HG03565 (cell line): ENCODE data around the gene BAHD1.

Experiments
- ATAC-seq: cut with Tn5 transposase; IDR thresholded peaks from one replicate; pipeline ENCODE4 v1.9.1; 2021; ENCODE audit warnings: mild to moderate bottlenecking, moderate library complexity; ENCODE audit not compliant: unreplicated experiment

The BAHD1 gene

GRCh38 chr15:40489274-40490175 lies 48.8 kb downstream of the BAHD1 start:
- ATAC-seq: no peak

GRCh38 chr15:40493089-40493840 lies 52.5 kb downstream of the BAHD1 start:
- ATAC-seq: no peak

- ATAC-seq: no peak
These were observed 54.8 kb downstream of the BAHD1 start for GRCh38 chr15:40495516-40495915.

- ATAC-seq: no peak
These were observed 57.7 kb downstream of the BAHD1 start for GRCh38 chr15:40498418-40498817.

- no peak for ATAC-seq
These were observed 58.1 kb downstream of the BAHD1 start for GRCh38 chr15:40498891-40499290.

- no peak for ATAC-seq
These were observed 59.2 kb downstream of the BAHD1 start for GRCh38 chr15:40499931-40500330.

- no peak for ATAC-seq
These were observed 60.0 kb downstream of the BAHD1 start for GRCh38 chr15:40500568-40501330.

- ATAC-seq: no peak
These were observed 60.7 kb downstream of the BAHD1 start for GRCh38 chr15:40501487-40501886.

- no peak for ATAC-seq
These were observed 66.3 kb downstream of the BAHD1 start for GRCh38 chr15:40506964-40507571.

GRCh38 chr15:40508216-40508615 lies 67.5 kb downstream of the BAHD1 start:
- no peak for ATAC-seq

GRCh38 chr15:40510201-40510600 lies 69.4 kb downstream of the BAHD1 start:
- no peak for ATAC-seq

- ATAC-seq: no peak
These were observed 70.3 kb downstream of the BAHD1 start for GRCh38 chr15:40511093-40511471.

GRCh38 chr15:40511472-40512133 lies 70.8 kb downstream of the BAHD1 start:
- ATAC-seq: no peak

GRCh38 chr15:40512440-40512839 lies 71.7 kb downstream of the BAHD1 start:
- ATAC-seq: no peak

- ATAC-seq: no peak
These were observed 72.9 kb downstream of the BAHD1 start for GRCh38 chr15:40513609-40514008.

- no peak for ATAC-seq
These were observed 75.6 kb downstream of the BAHD1 start for GRCh38 chr15:40516322-40516721.
